ENCODE data around the gene CLIC5. TPM values are rescaled to one million over a fixed set of nuclear protein-coding genes. Genes with fewer than 3 reads are reported as not detected.

CLIC5 gene
- total RNA-seq (2014; rRNA removed; shearing (Covaris generic)): not detected in 2 replicates

GRCh38 chr6:46015119-46015968, at the start of gene CLIC5:
TSS of gene CLIC5 (minus strand) at chr6:46015860. CDS start at chr6:46015542, 318 bp downstream.
- DNase-seq (ENCODE audit: low spot score): no peak

GRCh38 chr6:46062991-46063390, 47.3 kb upstream of the CLIC5 start:
- DNase-seq (ENCODE audit: low spot score): no peak

- peak; percentile 90 for DNase-seq (ENCODE audit: low spot score)
These were observed 46.7 kb upstream of the CLIC5 start for GRCh38 chr6:46062312-46062711.

DNA sequence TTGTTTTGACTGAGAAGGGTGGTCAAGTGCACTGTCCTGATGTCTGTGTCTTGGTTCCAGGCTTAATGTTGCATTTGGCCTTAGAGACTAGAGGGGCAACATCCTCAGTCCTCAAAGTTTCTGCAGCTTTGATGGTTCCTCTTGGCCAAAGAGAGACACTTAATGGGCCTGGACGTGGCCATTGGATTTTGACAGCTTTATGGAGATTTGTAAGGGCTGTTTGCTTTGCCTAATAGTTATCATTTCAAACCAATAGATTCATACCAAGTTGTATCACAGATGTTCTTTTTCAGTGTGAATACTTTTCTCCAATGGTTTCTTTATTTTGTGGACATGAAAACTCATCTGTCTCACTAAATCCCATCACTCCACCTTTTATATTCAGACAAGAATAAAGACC, 45.8 kb upstream of the CLIC5 start:
- DNase-seq (ENCODE audit: low spot score): no peak

DNA sequence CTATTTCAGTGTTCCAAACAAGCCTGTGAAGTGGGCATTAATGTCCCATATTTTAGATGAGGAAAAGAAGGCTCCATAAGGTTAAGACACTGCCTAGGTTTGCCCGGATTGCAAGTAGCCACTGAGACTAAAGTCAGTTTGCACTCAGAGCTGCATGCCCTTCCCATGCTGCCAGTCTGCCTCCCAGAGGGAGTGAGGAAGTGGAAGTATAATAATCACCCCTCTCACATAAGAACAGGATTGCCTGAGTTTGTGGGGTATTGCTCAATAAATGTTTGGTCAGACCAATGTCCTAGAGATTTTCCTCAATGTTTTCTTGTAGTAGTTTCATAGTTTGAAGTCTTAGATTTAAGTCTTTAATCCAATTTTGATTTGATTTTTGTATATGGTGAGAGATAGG, 43.9 kb upstream of the CLIC5 start:
- no peak for DNase-seq (ENCODE audit: low spot score)

DNA sequence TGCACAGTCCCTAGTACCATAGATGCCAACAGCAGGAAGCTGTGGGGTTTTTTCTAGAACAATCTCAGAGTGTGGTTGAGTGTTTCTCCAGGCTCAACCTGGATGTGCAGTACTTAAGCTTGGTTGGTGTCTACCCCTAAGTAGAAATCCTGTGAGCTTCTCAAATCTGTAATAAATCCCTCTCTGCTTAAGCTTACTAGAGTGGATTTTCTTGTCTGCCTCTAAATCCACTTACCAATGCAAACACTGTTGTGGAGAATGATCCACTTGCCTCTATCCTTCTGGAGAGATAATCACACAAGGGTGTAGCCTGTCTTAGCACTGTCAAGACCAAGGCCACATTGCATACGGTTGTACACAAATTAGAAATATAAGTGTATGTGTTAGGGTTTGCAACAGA, 43.3 kb upstream of the CLIC5 start:
- DNase-seq (ENCODE audit: low spot score): no peak

- DNase-seq (ENCODE audit: low spot score): no peak
These were observed 42.1 kb upstream of the CLIC5 start for GRCh38 chr6:46057792-46058191.

GRCh38 chr6:46056906-46057529, 41.4 kb upstream of the CLIC5 start:
- no peak for DNase-seq (ENCODE audit: low spot score)

GRCh38 chr6:46054516-46054915, 38.9 kb upstream of the CLIC5 start:
- DNase-seq (ENCODE audit: low spot score): no peak

GRCh38 chr6:46053039-46053933, 37.6 kb upstream of the CLIC5 start:
- no peak for DNase-seq (ENCODE audit: low spot score)

DNA sequence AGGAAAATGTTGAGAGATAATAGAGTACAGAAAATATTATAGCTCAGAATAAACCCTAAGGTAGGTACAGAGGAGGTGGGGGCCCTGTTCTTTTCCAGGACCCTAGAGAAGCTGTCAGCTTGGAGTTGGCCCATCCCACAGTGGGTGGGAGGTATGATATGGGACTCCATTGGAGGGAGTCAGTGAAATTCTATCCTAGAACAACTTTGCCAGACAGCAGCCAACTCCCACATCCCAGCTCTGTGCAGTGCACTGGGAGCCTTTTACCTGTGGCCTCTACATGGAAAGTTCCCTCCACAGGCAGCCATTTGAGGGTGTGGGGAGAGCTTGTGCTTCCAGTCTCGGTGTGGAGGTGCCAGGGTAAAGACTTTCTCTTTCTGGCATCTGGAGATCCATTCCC, 36.8 kb upstream of the CLIC5 start:
- DNase-seq (ENCODE audit: low spot score): no peak

- DNase-seq (ENCODE audit: low spot score): no peak
These were observed 36.3 kb upstream of the CLIC5 start for GRCh38 chr6:46051962-46052361.

DNA sequence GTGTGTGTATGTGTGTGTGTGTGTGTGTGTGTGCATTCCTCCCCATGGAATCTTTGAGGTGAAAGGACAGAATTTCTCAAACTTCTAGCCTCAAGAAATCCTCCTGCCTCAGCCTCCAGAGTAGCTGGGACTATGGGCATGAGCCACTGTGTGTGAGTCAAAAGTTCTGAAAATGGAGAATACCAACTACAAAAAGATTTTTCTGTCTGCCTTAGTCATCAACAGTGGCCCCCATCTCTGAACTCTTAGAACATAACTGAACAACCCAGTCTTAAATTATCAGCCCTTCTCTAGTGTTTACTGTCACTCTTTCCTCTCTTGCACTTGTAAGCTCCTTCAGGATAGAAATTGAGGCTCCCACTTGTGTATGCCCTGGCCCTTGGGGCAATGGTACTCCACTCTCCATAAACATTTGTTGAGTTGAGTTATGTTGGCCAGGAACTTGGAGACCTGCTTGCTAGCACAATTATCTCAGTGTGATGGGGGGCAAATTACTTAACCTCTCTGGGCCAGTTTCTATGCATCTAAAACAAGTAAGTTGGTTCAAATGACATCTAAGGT, 35.3 kb upstream of the CLIC5 start:
- no peak for DNase-seq (ENCODE audit: low spot score)

GRCh38 chr6:46048646-46049297, 33.1 kb upstream of the CLIC5 start:
- DNase-seq (ENCODE audit: low spot score): no peak

GRCh38 chr6:46046558-46047174, 31.0 kb upstream of the CLIC5 start:
- no peak for DNase-seq (ENCODE audit: low spot score)

- DNase-seq (ENCODE audit: low spot score): peak; percentile 95
These were observed 29.4 kb upstream of the CLIC5 start for GRCh38 chr6:46044881-46045617.

GRCh38 chr6:46042355-46042999, 26.8 kb upstream of the CLIC5 start:
- peak; percentile 76 for DNase-seq (ENCODE audit: low spot score)

GRCh38 chr6:46040288-46040687, 24.6 kb upstream of the CLIC5 start:
- no peak for DNase-seq (ENCODE audit: low spot score)

- no peak for DNase-seq (ENCODE audit: low spot score)
These were observed 24.0 kb upstream of the CLIC5 start for GRCh38 chr6:46039646-46040045.

DNA sequence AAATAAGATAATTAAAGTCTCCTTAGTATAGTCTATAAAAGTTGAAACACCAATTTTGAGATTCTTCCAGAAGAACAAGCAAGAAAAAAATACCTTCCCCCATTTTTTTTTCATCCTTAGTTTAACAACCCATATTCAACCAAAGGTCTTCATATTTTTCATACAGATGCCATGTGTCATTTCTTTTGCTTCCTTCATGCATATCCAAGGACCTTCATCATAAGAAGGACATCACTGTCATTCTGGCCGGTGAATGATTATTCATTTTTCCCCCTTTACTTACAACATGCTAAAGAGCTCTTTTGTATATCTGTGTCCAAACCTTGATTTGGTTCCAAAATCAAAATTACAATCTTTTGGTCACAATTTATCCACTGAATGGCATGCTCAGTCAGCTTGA, 21.3 kb upstream of the CLIC5 start:
- no peak for DNase-seq (ENCODE audit: low spot score)
